ENCODE results near the gene CACNB4. TPM values are rescaled to one million over a fixed set of nuclear protein-coding genes. Genes with fewer than 3 reads are reported as not detected.

CACNB4 gene
- total and polyA plus RNA-seq, 2 of the 4 experiments (the other 2 are of a cell fraction): 0.12 to 0.36 TPM

- ChIA-PET CTCF (no interaction called here), POLR2A (ENCODE audit: unreplicated experiment) (no interaction called here)
- H3K4ac ChIP-seq (ENCODE audit: low read depth, low read length): no peak overlapping the region
- no peaks in the 10 kb centered on the region for H3K9me1 ChIP-seq (ENCODE audit: insufficient read depth, low read length)
- no peak overlapping the region for H3K56ac ChIP-seq (ENCODE audit: extremely low read depth, insufficient read depth, low read length)
- H2BK20ac ChIP-seq (ENCODE audit: low read depth, low read length): no peak overlapping the region
- H3K18ac ChIP-seq (ENCODE audit: low read depth, low read length): no peak overlapping the region
- H4K8ac ChIP-seq (ENCODE audit: low read depth in 2 of 2, low read length in 2 of 2): no peak overlapping the region
- ATAC-seq (ENCODE audit: low read depth) (no peak), DNase-seq (no peak)
- BruUV-seq (replicated peaks): no TSS peak
- no CpG with 5 or more reads among the region's 2 CpGs for WGBS, 2 experiments (ENCODE audit: extremely low coverage in 2 of 2, insufficient read length in 1 of 2)
- H3K9me3 ChIP-seq (ENCODE audit: control insufficient read depth, insufficient read depth, low read length): no peaks in the 10 kb centered on the region
- H3K4me3 ChIP-seq (ENCODE audit: insufficient read depth, low read depth, low read length): no peak overlapping the region
- no peaks in the 10 kb centered on the region for H3K27me3 ChIP-seq (ENCODE audit: control insufficient read depth, insufficient read depth, low read length)
- dilution Hi-C loops (cut with HindIII; ENCODE audit: low sequenced_read_pairs, unreplicated experiment) (no loop called here), in situ Hi-C loops (cut with MboI; ENCODE audit: low sequenced_read_pairs) (no loop called here), intact Hi-C loops (cut with micrococcal nuclease) (no loop called here)
- H4K20me1 ChIP-seq (ENCODE audit: insufficient read depth, low read length): no peaks in the 10 kb centered on the region
- no peak overlapping the region for H2AFZ ChIP-seq (replicated peaks; ENCODE audit: low read length, poor library complexity)
- H3K14ac ChIP-seq (replicated peaks; ENCODE audit: low read depth, low read length): no peak overlapping the region
- H3K4me2 ChIP-seq (ENCODE audit: low read depth, low read length): no peak overlapping the region
- H2AK5ac ChIP-seq (ENCODE audit: low read depth, low read length): no peak overlapping the region
- no peaks in the 10 kb centered on the region for H3K4me1 ChIP-seq (ENCODE audit: control insufficient read depth, insufficient read depth, low read length)
- no peak for TF ChIP-seq RCOR1 (IDR thresholded peaks at IDR 0.05; ENCODE audit: insufficient replicate concordance, low read length)
- TF ChIP-seq CTCF (conservative IDR thresholded peaks at IDR 0.05; ENCODE audit: low read depth, low read length): no peak
- no peak for TF ChIP-seq SMC3 (IDR thresholded peaks at IDR 0.05; ENCODE audit: low read depth, low read length)
- no peak for TF ChIP-seq NFE2L2 (IDR thresholded peaks at IDR 0.05; ENCODE audit: low read depth, low read length)
- TF ChIP-seq FOS (IDR thresholded peaks at IDR 0.05; ENCODE audit: low read depth, low read length): no peak
- TF ChIP-seq CHD1 (IDR thresholded peaks at IDR 0.05; ENCODE audit: low read depth, low read length): no peak
- no peak for TF ChIP-seq MAZ (IDR thresholded peaks at IDR 0.05; ENCODE audit: borderline replicate concordance, low read depth, low read length)
- TF ChIP-seq ELK1 (IDR thresholded peaks at IDR 0.05; ENCODE audit: borderline replicate concordance, low read depth, low read length): no peak
- no peak for TF ChIP-seq POLR2A (IDR thresholded peaks at IDR 0.05; ENCODE audit: low read depth, low read length)
- no peak for TF ChIP-seq RFX5 (IDR thresholded peaks at IDR 0.05; ENCODE audit: low read depth, low read length)
- no peak for TF ChIP-seq BHLHE40 (IDR thresholded peaks at IDR 0.05; ENCODE audit: low read depth, low read length)
- TF ChIP-seq CEBPB (IDR thresholded peaks at IDR 0.05; ENCODE audit: low read depth, low read length): no peak
- no peak overlapping the region for H4K91ac ChIP-seq (ENCODE audit: insufficient read depth, low read depth, low read length)
- no peak overlapping the region for H3K9ac ChIP-seq (ENCODE audit: low read depth, low read length)
- H3K27ac ChIP-seq (ENCODE audit: insufficient read depth, low read length): no peak overlapping the region
- no peaks in the 10 kb centered on the region for H3K36me3 ChIP-seq (ENCODE audit: control insufficient read depth, insufficient read depth, low read length)
- H2BK15ac ChIP-seq (ENCODE audit: low read depth, low read length): no peak overlapping the region
- H3K79me1 ChIP-seq (ENCODE audit: low read depth in 1 of 2, low read length in 2 of 2): no peaks in the 10 kb centered on the region
- no peak overlapping the region for H3K23ac ChIP-seq (ENCODE audit: low read depth, low read length)
- no peak overlapping the region for H4K5ac ChIP-seq (ENCODE audit: low read depth, low read length)
- no peak overlapping the region for H2BK120ac ChIP-seq (ENCODE audit: low read depth, low read length)
- H2AK9ac ChIP-seq (replicated peaks; ENCODE audit: low read depth, low read length, poor library complexity): no peak overlapping the region
- H2BK5ac ChIP-seq (ENCODE audit: low read depth, low read length, poor library complexity, severe bottlenecking): no peak overlapping the region
These were observed 219.9 kb downstream of the CACNB4 start for GRCh38 chr2:151878655-151879563.
